IMR-90 (cell line): ENCODE data around the gene FAM219A. TPM values are rescaled to one million over a fixed set of nuclear protein-coding genes. Genes with fewer than 3 reads are reported as not detected.
A peak's percentile ranks its signal among the peaks of the same experiment; 100 is the strongest.

Source experiments
- ATAC-seq: fragments of 200-7000 bp; cut with Tn5 transposase; 2 replicates; pipeline ENCODE4 v1.9.1; 2020; ENCODE audit warnings: low read depth, mild to moderate bottlenecking, moderate library complexity
- BruUV-seq: library from RNA; stranded (reverse); fragments of 400-500 nt; replicated peaks from 2 replicates; lab custom pipeline; 2021; lab: Mats Ljungman, UMichigan
- CTCF ChIA-PET: fragments of 300-600 bp; formaldehyde crosslinking; extraction: SDS; loops from one replicate; lab custom pipeline; 2021; ENCODE audit warnings: antibody characterized with exemption; lab: Yijun Ruan, JAX
- POLR2A ChIA-PET: fragments of 300-600 bp; sonication (Branson Sonifier 250); formaldehyde crosslinking; loops from one replicate; lab custom pipeline; 2022; ENCODE audit warnings: antibody characterized with exemption; ENCODE audit not compliant: unreplicated experiment; lab: Charles Lee
- DNase-seq: peaks from one replicate; pipeline ENCODE4 v3.0.0; 2013
- H2AFZ ChIP-seq: replicated peaks from 2 replicates; pipeline ENCODE3; 2013; ENCODE audit warnings: low read length, mild to moderate bottlenecking; ENCODE audit not compliant: poor library complexity
- H2AK5ac ChIP-seq: 2 replicates; pipeline ENCODE4 v1.6.1; 2013; ENCODE audit warnings: low read depth, low read length, inconsistent platforms
- H2AK9ac ChIP-seq: replicated peaks from 2 replicates; pipeline ENCODE3; 2013; ENCODE audit warnings: mild to moderate bottlenecking, low read depth, low read length, moderate library complexity; ENCODE audit not compliant: poor library complexity
- H2BK120ac ChIP-seq: 2 replicates; pipeline ENCODE4 v1.6.1; 2013; ENCODE audit warnings: low read depth, low read length, inconsistent platforms
- H2BK15ac ChIP-seq: 3 replicates; pipeline ENCODE4 v1.6.1; 2013; ENCODE audit warnings: low read depth, low read length, inconsistent platforms
- H2BK20ac ChIP-seq: 2 replicates; pipeline ENCODE4 v1.6.1; 2013; ENCODE audit warnings: low read depth, mild to moderate bottlenecking, inconsistent platforms, low read length, moderate library complexity
- H2BK5ac ChIP-seq: 2 replicates; pipeline ENCODE4 v1.6.1; 2013; ENCODE audit warnings: mild to moderate bottlenecking, low read depth, low read length, inconsistent platforms; ENCODE audit not compliant: poor library complexity, severe bottlenecking
- H3K14ac ChIP-seq: replicated peaks from 2 replicates; pipeline ENCODE4 v1.6.1; 2013; ENCODE audit warnings: low read depth, low read length, inconsistent platforms
- H3K18ac ChIP-seq: 2 replicates; pipeline ENCODE4 v1.6.1; 2013; ENCODE audit warnings: low read depth, low read length, control low read depth
- H3K23ac ChIP-seq: 2 replicates; pipeline ENCODE4 v1.6.1; 2013; ENCODE audit warnings: low read depth, low read length, inconsistent platforms
- H3K27ac ChIP-seq: 2 replicates; pipeline ENCODE4 v1.5.1; 2013; ENCODE audit warnings: mild to moderate bottlenecking, control low read depth, low read length; ENCODE audit not compliant: insufficient read depth
- H3K27me3 ChIP-seq: 2 replicates; pipeline ENCODE4 v1.6.1; 2013; ENCODE audit warnings: low read length; ENCODE audit not compliant: control insufficient read depth, insufficient read depth
- H3K36me3 ChIP-seq: 2 replicates; pipeline ENCODE4 v1.6.1; 2013; ENCODE audit warnings: low read length, mixed read lengths; ENCODE audit not compliant: control insufficient read depth, insufficient read depth
- H3K4ac ChIP-seq: 2 replicates; pipeline ENCODE4 v1.6.1; 2013; ENCODE audit warnings: low read depth, low read length, inconsistent platforms
- H3K4me1 ChIP-seq: 2 replicates; pipeline ENCODE4 v1.6.1; 2013; ENCODE audit warnings: low read length, mixed read lengths; ENCODE audit not compliant: control insufficient read depth, insufficient read depth
- H3K4me2 ChIP-seq: 2 replicates; pipeline ENCODE4 v1.6.1; 2013; ENCODE audit warnings: low read depth, mild to moderate bottlenecking, control low read depth, low read length, moderate library complexity
- H3K4me3 ChIP-seq: 2 replicates; pipeline ENCODE4 v1.5.1; 2013; ENCODE audit warnings: low read depth, mild to moderate bottlenecking, control low read depth, low read length, moderate library complexity; ENCODE audit not compliant: insufficient read depth
- H3K56ac ChIP-seq: 2 replicates; pipeline ENCODE4 v1.6.1; 2013; ENCODE audit warnings: low read length, inconsistent platforms; ENCODE audit not compliant: insufficient read depth; ENCODE audit errors: extremely low read depth
- H3K79me1 ChIP-seq, 2 experiments: 2 replicates each; pipeline ENCODE4 v1.6.1; 2013; ENCODE audit warnings: low read length in 2 of 2, inconsistent platforms in 1 of 2, low read depth in 1 of 2
- H3K9ac ChIP-seq: 2 replicates; pipeline ENCODE4 v1.6.1; 2013; ENCODE audit warnings: low read depth, low read length, control low read depth
- H3K9me1 ChIP-seq: 2 replicates; pipeline ENCODE4 v1.6.1; 2013; ENCODE audit warnings: low read length, inconsistent platforms; ENCODE audit not compliant: insufficient read depth
- H3K9me3 ChIP-seq: 2 replicates; pipeline ENCODE4 v1.6.1; 2013; ENCODE audit warnings: low read length; ENCODE audit not compliant: control insufficient read depth, insufficient read depth
- H4K20me1 ChIP-seq: 2 replicates; pipeline ENCODE4 v1.6.1; 2013; ENCODE audit warnings: low read length, inconsistent platforms; ENCODE audit not compliant: insufficient read depth
- H4K5ac ChIP-seq: 2 replicates; pipeline ENCODE4 v1.6.1; 2013; ENCODE audit warnings: mild to moderate bottlenecking, low read depth, low read length, control low read depth
- H4K8ac ChIP-seq, 2 experiments: 2 replicates each; pipeline ENCODE4 v1.6.1; 2013; ENCODE audit warnings: low read depth in 2 of 2, low read length in 2 of 2, control low read depth in 1 of 2, inconsistent platforms in 1 of 2
- H4K91ac ChIP-seq: 2 replicates; pipeline ENCODE4 v1.6.1; 2013; ENCODE audit warnings: low read depth, low read length, inconsistent platforms; ENCODE audit not compliant: insufficient read depth
- CTCF ChIP-seq: conservative IDR thresholded peaks from 2 replicates; pipeline ENCODE4 v1.5.1; 2012; ENCODE audit warnings: mild to moderate bottlenecking, low read depth, low read length, improper control_type of control experiment
- ELK1 ChIP-seq: fragments of 150-350 bp; IDR thresholded peaks from 2 replicates; pipeline ENCODE4 v1.6.1; 2016; ENCODE audit warnings: low read depth, mild to moderate bottlenecking, low read length, moderate library complexity, borderline replicate concordance
- RCOR1 ChIP-seq: IDR thresholded peaks from 2 replicates; pipeline ENCODE4 v1.6.1; 2012; ENCODE audit warnings: mild to moderate bottlenecking, low read length, improper control_type of control experiment; ENCODE audit not compliant: insufficient replicate concordance
- USF2 ChIP-seq: fragments of 150-350 bp; IDR thresholded peaks from 2 replicates; pipeline ENCODE4 v1.6.1; 2017; ENCODE audit warnings: mild to moderate bottlenecking, antibody characterized with exemption, low read length, low read depth
- WGBS, 2 experiments: methylation state at CpG; one replicate each; pipeline versions ENCODE4 v1.1.5 to v1.1.7; 2013; ENCODE audit warnings: missing lambda C conversion rate in 2 of 2; ENCODE audit not compliant: insufficient read length in 1 of 2; ENCODE audit errors: extremely low coverage in 2 of 2; 5-methylcytosine and 5-hydroxymethylcytosine counted together
- dilution Hi-C: fragments of 300-500 bp; cut with HindIII; formaldehyde crosslinking; loops from one replicate; pipeline ENCODE4 v1.14.3; 2018; ENCODE audit warnings: low sequenced_read_pairs; ENCODE audit not compliant: unreplicated experiment
- in situ Hi-C: fragments of 300-500 bp; cut with MboI; formaldehyde crosslinking; loops from 3 replicates; pipeline ENCODE4 v1.14.3; 2019; ENCODE audit warnings: low sequenced_read_pairs, inconsistent platforms, mixed read lengths
- intact Hi-C: fragments of 100-400 bp; cut with micrococcal nuclease; formaldehyde crosslinking; loops from 2 replicates; pipeline ENCODE4 v1.10.0; 2022
- polyA plus RNA-seq, 3 experiments: library from polyadenylated mRNA; depleted of rRNA; stranded (reverse); fragments of >200 nt; gene quantifications; 2 replicates each; pipeline ENCODE4 v1.2.3, GENCODE V29; 2012; ENCODE audit warnings: low replicate concordance in 1 of 3
- total RNA-seq: library from RNA; depleted of rRNA; stranded (reverse); fragments of >200 nt; gene quantifications from 2 replicates; pipeline ENCODE4 v1.2.3, GENCODE V29; 2012

The FAM219A gene
- total and polyA plus RNA-seq, 2 of the 4 experiments (the other 2 are of a cell fraction), result 4.8 to 20.8 TPM

- intact Hi-C loops, result loop anchor here (5.0 kb wide), 1 partner anchor 448 kb away; no protein-coding TSS in a partner anchor
Observed at GRCh38 chr9:34374905-34375552, 83.3 kb downstream of the FAM219A start.

More at GRCh38 chr9:34374905-34375552, 83.3 kb downstream of the FAM219A start:
- H2BK20ac ChIP-seq, result no peak overlapping the region
- DNase-seq (no peak), ATAC-seq (no peak)
- no peak overlapping the region for H2AFZ ChIP-seq
- H3K4me1 ChIP-seq, result peaks cover 2% of the 10 kb centered on the region; the same call in 1 of the 2 replicates
- dilution Hi-C loops (no loop called here), in situ Hi-C loops (no loop called here)
- no peak overlapping the region for H3K9ac ChIP-seq
- peaks cover 12% of the 10 kb centered on the region; the same call in 1 of the 2 replicates for H3K9me3 ChIP-seq
- no peak overlapping the region for H4K5ac ChIP-seq
- peaks cover 3% of the 10 kb centered on the region; the same call in 1 of the 2 replicates for H3K36me3 ChIP-seq
- WGBS, 2 experiments, result 27% methylated on average over 2 of the region's 5 CpGs; no CpG with 5 or more reads in 1 of the 2 experiments
- no peak overlapping the region for H3K18ac ChIP-seq
- no peak overlapping the region for H3K4me2 ChIP-seq
- no peaks in the 10 kb centered on the region for H3K79me1 ChIP-seq
- H3K27ac ChIP-seq, result no peak overlapping the region
- H2BK15ac ChIP-seq, result no peak overlapping the region
- H2AK9ac ChIP-seq, result no peak overlapping the region
- BruUV-seq, result no TSS peak
- no peak overlapping the region for H3K4ac ChIP-seq
- no peak overlapping the region for H4K8ac ChIP-seq
- H3K56ac ChIP-seq, result no peak overlapping the region
- peaks cover 26% of the 10 kb centered on the region; the same call in 1 of the 2 replicates for H3K27me3 ChIP-seq
- no peaks in the 10 kb centered on the region; the same call in 1 of the 2 replicates for H4K20me1 ChIP-seq
- TF ChIP-seq CTCF (no peak), RCOR1 (no peak), USF2 (no peak), ELK1 (no peak)
- 0 out of 2 replicates have a peak overlapping the region, but pooled peaks have one; percentile 12 for H3K23ac ChIP-seq
- CTCF ChIA-PET, result no interaction called here
- no peak overlapping the region for H2BK120ac ChIP-seq
- POLR2A ChIA-PET, result no interaction called here
- H3K4me3 ChIP-seq, result no peak overlapping the region
- H2AK5ac ChIP-seq, result no peak overlapping the region
- H3K14ac ChIP-seq, result no peak overlapping the region
- H4K91ac ChIP-seq, result no peak overlapping the region
- H2BK5ac ChIP-seq, result no peak overlapping the region
- peaks cover 8% of the 10 kb centered on the region; the same call in 1 of the 2 replicates for H3K9me1 ChIP-seq
